Neural crest cell (in vitro differentiated cells): ENCODE data around the gene DYRK3. TPM values are rescaled to one million over a fixed set of nuclear protein-coding genes. Genes with fewer than 3 reads are reported as not detected.

Experiments
- DNase-seq: peaks from one replicate; pipeline ENCODE4 v3.0.0; 2021; ENCODE audit warnings: low read depth, mixed read lengths, low spot score
- H3K27ac Mint-ChIP-seq: one replicate; pipeline ENCODE4 v1.8.0; 2021; ENCODE audit warnings: mild to moderate bottlenecking, mixed read lengths; ENCODE audit not compliant: unreplicated experiment
- H3K27me3 Mint-ChIP-seq: 2 replicates; pipeline ENCODE4 v1.8.0; 2021; ENCODE audit warnings: low read depth, mild to moderate bottlenecking, mixed read lengths
- H3K36me3 Mint-ChIP-seq: 2 replicates; pipeline ENCODE4 v1.8.0; 2021; ENCODE audit warnings: low read depth, mild to moderate bottlenecking, mixed read lengths
- H3K4me1 Mint-ChIP-seq: 2 replicates; pipeline ENCODE4 v1.8.0; 2021; ENCODE audit warnings: mixed read lengths
- H3K4me3 Mint-ChIP-seq: one replicate; pipeline ENCODE4 v1.8.0; 2021; ENCODE audit warnings: mild to moderate bottlenecking, mixed read lengths
- H3K9me3 Mint-ChIP-seq: 2 replicates; pipeline ENCODE4 v1.8.0; 2021; ENCODE audit warnings: mixed read lengths
- CTCF ChIP-seq: fragments of 200-600 bp; sonication (generic); conservative IDR thresholded peaks from 2 replicates; pipeline ENCODE4 v1.5.0; 2021; ENCODE audit warnings: antibody characterized with exemption, mild to moderate bottlenecking
- total RNA-seq: library from RNA; stranded (reverse); gene quantifications from 2 replicates; pipeline ENCODE4 v1.2.1, GENCODE V29; 2021

Gene DYRK3
- total RNA-seq, 1 donor from 2014 or later, result 12.5 TPM

GRCh38 chr1:206589206-206589605 lies 46.1 kb upstream of the DYRK3 start:
- no peaks in the 10 kb centered on the region for H3K27me3 Mint-ChIP-seq
- no peak for DNase-seq
- H3K4me1 Mint-ChIP-seq, result peaks cover 15% of the 10 kb centered on the region
- no peak overlapping the region for H3K4me3 Mint-ChIP-seq
- no peaks in the 10 kb centered on the region for H3K9me3 Mint-ChIP-seq
- TF ChIP-seq CTCF, result no peak
- H3K27ac Mint-ChIP-seq, result no peak overlapping the region
- H3K36me3 Mint-ChIP-seq, result peaks cover 8% of the 10 kb centered on the region

GRCh38 chr1:206590025-206590758 lies 45.1 kb upstream of the DYRK3 start:
- no peak for DNase-seq
- Mint-ChIP-seq H3K27me3 (no peaks in the 10 kb centered on the region), H3K4me3 (no peak overlapping the region), H3K4me1 (peaks cover 15% of the 10 kb centered on the region), H3K36me3 (peaks cover 11% of the 10 kb centered on the region), H3K9me3 (no peaks in the 10 kb centered on the region), H3K27ac (no peak overlapping the region)
- TF ChIP-seq CTCF, result peak; percentile 49

- H3K27me3 Mint-ChIP-seq, result no peaks in the 10 kb centered on the region
- no peaks in the 10 kb centered on the region for H3K9me3 Mint-ChIP-seq
- H3K27ac Mint-ChIP-seq, result no peak overlapping the region
- TF ChIP-seq CTCF, result no peak
- peaks cover 15% of the 10 kb centered on the region for H3K4me1 Mint-ChIP-seq
- no peak overlapping the region for H3K4me3 Mint-ChIP-seq
- H3K36me3 Mint-ChIP-seq, result peaks cover 13% of the 10 kb centered on the region
- no peak for DNase-seq
Observed at GRCh38 chr1:206591226-206591625, 44.1 kb upstream of the DYRK3 start.

DNA sequence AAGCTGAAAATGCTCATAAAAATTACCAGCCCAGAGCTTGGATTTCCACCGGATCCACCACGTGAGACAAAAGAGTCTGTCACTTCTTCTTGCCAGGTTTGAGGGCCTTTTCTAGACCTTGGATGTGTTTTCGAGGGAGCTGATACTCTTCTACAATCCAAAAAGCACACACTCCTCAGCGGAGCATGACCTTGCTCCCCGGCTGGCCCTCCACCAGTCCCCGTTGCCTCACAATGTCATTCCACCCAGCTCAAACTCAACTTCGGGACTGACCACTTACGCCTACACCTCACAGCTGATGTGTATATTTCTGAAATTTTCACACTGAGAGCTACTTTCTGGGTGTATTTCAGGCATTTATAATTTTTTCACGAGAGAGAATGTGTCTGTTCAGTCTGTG lies 43.6 kb upstream of the DYRK3 start:
- Mint-ChIP-seq H3K4me1 (peaks cover 15% of the 10 kb centered on the region), H3K27ac (no peak overlapping the region), H3K9me3 (no peaks in the 10 kb centered on the region), H3K27me3 (no peaks in the 10 kb centered on the region), H3K36me3 (peaks cover 14% of the 10 kb centered on the region), H3K4me3 (no peak overlapping the region)
- DNase-seq, result no peak
- TF ChIP-seq CTCF, result no peak

- no peaks in the 10 kb centered on the region for H3K27me3 Mint-ChIP-seq
- H3K4me1 Mint-ChIP-seq, result peaks cover 3% of the 10 kb centered on the region
- H3K9me3 Mint-ChIP-seq, result no peaks in the 10 kb centered on the region
Observed at GRCh38 chr1:206593351-206593925, 41.9 kb upstream of the DYRK3 start.

More at GRCh38 chr1:206593351-206593925, 41.9 kb upstream of the DYRK3 start:
- Mint-ChIP-seq H3K36me3 (peaks cover 16% of the 10 kb centered on the region), H3K4me3 (no peak overlapping the region), H3K27ac (no peak overlapping the region)
- TF ChIP-seq CTCF, result no peak
- no peak for DNase-seq
